GM21529 (cell line): ENCODE results near the gene ABR.
"Not testable (repeated sequence)": the region's sequence is repeated elsewhere in the genome, so short reads cannot be mapped to it uniquely, and the experiment has no call there.

Source experiments
- ATAC-seq: cut with Tn5 transposase; IDR thresholded peaks from one replicate; pipeline ENCODE4 v1.9.1; 2021; ENCODE audit not compliant: unreplicated experiment

Gene ABR

DNA sequence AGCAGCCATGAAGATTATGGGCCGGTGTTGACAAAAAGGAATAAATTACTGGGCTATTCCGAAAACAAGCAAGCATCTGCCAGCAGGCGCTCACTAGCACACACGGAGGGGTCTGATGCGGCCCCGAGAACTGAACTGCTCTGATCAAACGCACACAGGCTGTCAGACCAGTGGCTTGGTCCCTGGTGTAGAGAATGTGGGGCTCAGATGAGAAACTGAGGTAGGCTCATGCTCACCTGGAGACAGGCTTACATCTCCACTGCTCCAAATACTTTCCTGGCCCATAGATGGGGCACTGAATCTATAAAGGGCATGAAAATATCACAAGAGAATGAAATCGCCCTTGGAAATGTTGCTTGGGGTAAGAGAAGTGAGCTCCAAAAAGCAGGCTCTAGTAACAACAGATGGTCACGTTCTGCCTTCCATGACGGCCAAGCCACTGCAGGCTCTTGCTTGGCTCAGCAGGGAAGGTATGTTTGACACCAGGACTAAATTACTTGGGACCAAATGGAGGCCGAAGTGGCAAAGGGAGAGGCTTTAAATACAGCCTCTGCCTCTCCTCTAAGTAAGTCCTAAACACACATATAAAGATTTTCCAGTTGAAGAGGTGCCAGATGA is 5.4 kb downstream of the ABR start:
- no peak for ATAC-seq

DNA sequence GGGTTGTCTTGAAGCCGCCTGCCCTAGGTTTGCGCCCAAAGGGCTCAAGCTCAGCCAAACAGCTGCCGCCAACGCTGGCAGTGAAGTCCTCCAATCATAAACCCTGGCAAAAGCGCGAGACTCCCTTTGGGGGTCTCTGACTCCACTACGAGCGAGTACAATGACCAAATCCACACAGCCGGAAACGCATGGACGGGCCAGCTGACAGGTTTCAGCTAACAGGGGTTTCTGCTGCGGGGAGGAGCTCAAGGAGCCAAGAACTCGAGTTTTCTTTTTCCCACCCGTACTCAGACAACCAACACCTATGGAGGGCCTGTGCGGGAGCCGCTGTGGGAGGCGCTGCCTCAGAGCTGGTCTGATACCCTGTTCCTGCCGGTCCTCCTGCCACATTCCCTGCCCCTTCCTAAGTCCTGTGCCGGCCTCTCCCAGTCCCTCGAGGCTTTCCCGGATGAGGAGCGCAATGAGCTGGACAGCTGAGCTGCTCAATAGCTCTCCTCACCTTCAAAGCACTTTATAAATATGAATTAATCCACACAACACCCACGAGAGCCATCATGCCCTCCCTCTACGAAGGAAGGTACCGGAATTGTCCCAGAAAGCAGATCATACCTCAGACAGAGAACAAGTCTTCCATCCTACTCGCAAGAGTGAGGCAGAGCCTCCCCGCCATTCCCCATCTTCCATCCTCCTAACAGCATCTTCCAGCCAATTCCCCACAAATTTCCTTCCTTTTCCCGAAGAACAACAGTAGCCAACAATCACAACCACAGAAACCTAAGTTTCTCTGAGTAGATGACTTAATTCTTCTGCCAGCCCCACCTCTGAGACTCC is 6.1 kb downstream of the ABR start:
- no peak for ATAC-seq

DNA sequence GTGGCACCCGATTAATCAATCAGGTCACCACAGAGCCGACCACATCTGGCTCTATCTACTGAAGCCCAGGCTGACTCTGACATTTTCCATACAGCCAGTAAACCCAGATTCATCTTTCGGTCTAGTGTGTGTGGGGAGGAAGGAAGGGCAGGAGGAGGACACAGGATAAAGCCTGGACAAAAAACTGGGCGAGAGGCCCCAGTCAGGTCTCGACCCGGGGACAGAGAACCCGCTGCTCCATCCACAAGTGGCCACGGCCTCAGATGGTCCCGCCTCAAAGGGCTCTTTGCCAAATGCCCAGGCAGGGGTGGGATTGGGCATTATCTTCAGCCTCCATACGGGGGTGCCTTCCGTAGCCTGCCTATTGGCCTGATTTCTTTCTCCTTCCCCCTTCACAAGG is 7.8 kb downstream of the ABR start:
- no peak for ATAC-seq

DNA sequence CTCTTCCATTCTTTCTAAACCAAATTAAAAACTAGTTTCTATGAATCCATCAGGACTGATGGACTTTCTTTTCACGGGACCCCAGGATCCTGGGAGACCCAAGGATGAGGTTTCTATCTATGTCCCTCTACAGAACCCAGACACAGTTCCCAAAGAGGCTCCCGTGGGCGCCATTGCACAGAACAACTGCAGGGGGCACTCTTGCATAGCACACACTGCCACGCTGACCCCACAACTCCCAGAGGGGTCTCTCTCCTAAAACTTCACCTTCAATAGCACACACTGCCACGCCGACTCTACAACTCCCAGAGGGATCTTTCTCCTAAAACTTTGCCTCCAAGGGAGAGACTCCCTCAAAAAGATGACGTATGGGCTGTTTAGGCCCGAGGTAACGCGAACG is 9.0 kb downstream of the ABR start:
- no peak for ATAC-seq

DNA sequence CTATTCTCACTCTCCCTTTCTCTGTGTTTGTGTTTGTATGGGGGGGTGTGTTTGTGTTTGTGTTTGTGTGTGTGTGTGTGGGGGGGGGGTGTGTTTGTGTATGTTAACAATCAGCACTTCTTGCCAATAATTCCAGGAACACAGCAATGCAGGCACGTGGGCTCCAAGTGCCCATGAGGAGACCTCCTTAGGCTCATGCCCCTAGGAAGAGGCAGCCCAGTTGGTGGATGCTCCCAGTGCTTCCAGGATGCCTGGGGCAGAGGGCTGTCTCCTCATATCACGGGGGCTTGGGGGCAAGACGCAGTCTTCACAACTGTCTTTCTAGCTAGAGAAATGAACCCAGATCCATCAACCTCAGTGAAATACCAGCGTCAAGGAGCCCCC is 9.9 kb downstream of the ABR start:
- no peak for ATAC-seq

DNA sequence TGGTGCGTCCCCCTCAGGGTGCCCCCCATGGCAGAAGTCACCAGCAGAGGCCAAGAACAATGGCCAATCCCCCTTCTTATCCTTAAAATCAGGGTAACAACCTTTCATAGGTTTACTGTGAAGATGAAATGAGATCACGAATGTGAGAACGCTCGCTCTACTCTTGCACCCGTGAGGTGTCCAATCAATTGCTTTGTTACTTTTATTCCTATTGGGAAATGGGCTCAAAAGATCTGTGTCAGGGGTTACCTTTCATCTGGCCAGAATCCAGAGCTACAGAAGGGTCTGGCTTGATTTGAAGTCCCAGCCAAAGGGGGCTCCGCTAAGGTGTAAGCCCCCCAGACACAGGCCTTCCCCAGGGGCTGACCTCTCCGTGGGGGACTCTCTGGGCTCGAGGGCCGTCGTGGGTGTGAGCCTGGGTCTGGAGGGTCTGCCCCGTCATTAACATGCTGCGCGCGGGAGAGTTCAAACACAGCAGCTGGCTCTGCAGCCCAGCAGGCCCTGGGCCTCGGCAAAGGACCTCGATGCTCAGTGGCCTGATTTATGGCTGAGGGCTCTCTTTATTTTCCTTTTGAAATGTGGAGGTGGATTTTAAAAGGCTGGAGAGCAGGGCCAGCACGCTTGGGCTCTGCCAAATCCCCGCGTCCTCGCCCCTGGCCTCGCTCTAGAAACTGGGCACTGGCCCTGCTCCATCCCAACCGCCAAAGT is 10.4 kb downstream of the ABR start:
- no peak for ATAC-seq

DNA sequence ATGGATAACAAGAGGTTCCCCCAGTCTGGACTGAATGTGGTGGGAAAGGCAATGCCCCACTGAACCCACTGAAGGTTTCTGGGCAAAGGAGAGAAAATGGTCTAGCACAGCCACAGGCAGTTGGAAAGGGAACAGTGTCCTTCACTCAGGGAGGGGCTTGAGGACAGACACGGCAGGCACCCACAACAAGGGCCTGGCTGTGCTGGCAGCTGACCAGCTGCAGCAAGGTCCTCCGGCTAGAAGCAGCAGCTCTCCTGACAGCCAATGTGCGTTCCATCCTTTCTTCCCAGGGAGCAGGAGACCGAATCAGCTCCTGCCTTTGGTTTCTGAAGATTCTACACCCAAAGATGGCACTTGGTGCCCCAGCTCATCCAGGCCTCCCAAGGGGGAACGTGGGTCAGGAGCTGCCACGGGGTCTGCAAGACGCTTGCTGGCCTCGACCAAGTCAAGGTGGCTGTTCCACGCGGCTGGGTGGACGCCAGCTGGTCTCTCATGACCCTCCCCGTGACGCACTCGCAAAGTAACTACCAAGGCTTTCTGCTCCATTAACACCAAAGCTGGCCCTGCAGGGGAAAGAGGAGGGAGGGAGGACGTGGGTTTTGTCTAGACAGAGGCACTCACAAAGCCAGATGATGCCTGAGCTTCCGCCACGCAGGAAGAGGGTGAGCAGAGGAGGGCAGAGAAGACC is 11.1 kb downstream of the ABR start:
- no peak for ATAC-seq

DNA sequence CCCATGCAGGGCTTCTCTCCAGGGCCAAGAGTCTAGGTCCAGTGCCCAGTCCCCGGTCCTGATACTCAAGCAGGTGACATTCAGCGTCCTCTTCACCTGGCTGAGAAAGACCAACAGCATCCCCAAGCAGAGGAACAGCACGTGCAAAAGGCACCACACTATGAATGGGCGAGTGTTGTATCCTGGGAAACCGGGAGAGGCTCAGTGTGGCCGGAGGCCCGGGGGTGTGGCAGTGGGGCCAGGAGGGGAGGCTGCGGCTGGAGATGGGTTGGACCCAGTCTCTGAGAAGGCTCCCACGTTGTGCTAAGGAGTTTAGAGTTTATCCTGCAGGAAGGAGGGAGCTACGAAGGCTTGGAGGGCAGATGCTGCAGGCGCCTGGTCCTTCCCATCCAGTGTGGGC is 13.5 kb downstream of the ABR start:
- ATAC-seq = no peak

DNA sequence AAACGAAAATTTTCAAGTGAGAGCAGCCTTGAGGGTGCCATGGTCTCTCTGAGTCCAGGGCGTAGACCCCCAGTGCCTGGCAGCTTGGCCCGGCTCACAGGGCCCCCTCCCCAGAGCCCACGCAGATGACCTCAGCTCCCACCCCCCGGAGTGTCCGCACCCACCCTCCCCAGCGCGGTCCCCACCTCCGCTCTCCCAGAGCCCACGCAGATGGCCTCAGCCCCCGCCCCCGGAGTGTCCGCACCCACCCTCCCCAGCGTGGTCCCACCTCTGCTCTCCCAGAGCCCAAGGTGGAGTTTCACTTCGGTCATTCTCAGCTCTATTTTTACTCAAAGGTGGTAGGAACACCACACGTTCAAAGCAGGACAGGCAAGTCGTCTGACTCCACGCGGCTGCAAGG is 13.9 kb downstream of the ABR start:
- ATAC-seq = no peak

DNA sequence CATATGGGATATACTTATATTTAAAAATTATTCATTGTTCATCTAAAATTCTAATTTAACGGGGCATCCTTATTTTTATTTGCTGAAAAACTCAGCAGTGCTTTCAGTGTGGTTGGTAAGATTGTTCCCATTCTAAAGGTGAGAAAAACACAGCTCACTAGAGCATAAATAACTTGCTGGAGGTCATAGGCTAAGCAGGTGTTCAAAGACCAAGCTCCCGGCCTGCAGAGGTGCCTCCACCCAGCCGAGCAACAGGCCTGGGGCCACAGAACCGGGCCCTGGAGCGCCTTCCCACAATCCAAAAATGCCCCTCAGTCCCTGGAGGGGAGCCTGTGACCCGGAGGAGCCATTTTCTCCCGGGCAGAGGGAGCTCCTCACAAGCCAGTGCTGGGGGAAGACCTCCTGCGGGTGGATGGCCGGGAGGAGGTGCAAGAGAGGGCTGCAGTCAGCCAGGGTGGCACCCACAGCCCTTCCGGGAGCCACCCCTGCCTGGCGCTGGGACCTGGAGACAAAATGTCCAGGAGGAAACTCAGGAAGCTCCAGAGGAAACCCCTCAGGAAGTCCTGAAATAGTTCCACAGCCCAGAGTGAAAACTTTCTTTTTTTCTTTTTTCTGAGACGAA is 14.7 kb downstream of the ABR start:
- no peak for ATAC-seq

DNA sequence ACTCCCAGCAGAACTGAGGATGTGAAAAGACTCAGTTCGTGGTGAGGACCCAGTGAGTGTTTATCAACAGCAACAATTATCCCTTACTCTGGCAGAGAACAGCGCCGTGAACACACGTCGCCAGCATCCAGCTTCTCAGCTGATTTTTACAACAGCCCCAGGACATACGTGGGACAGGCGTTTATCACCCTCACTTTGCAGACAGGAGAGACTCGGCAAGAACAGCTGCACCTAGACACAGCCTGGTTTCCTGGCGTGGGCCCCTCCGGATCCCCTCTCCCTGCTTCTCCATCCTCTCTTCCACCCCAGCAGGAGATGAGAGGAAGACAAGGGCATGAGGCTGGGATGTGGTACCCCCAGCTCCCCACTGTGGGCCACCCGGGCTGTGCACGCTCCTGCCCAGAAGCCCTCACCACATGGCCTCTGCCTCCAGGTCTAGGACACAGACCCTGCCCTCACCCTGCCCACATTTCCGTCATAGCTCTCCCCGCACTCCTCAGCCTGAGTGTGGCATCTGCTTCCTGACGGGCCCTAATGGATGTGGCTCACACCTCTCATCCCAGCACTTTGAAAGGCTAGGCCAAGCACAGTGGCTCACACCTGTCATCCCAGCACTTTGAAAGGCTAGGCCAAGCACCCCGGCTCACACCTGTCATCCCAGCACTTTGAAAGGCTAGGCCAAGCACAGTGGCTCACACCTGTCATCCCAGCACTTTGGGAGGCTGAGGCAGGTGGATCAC is 17.5 kb downstream of the ABR start:
- no peak for ATAC-seq

DNA sequence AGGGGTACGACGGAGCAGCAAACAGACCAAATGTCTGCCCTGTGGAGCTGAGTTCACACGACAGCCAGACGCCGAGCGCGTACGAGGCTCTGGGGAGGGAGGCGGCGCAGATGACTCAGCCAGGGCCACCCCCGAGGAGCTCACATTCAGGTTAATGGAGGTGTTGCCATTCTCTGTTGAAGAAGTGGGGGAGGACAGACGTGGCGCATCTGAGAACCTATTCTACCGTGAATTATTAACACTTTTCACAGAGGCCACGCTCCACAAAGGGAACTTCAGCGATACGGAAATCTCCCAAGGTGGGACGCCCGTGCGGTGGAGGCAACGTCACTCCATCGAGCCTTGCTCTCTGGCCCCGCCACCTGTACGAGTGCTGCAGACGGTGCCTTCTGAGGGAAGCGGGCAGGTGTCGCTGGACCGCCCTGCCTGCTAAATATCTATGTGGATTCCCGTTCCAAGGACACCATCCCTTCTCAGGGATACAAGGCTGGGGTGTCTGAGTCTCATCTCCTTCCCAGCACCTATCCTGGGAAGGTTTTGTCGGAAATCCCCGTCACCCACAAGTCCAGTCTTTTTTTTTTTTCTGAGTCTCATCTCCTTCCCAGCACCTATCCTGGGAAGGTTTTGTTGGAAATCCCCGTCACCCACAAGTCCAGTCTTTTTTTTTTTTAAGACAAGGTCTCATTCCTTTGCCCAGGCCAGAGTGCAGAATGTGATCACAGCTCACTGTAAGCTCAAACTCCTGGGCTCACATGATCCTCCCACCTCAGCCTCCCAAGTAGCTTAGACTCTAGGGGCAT is 19.0 kb downstream of the ABR start:
- no peak for ATAC-seq

DNA sequence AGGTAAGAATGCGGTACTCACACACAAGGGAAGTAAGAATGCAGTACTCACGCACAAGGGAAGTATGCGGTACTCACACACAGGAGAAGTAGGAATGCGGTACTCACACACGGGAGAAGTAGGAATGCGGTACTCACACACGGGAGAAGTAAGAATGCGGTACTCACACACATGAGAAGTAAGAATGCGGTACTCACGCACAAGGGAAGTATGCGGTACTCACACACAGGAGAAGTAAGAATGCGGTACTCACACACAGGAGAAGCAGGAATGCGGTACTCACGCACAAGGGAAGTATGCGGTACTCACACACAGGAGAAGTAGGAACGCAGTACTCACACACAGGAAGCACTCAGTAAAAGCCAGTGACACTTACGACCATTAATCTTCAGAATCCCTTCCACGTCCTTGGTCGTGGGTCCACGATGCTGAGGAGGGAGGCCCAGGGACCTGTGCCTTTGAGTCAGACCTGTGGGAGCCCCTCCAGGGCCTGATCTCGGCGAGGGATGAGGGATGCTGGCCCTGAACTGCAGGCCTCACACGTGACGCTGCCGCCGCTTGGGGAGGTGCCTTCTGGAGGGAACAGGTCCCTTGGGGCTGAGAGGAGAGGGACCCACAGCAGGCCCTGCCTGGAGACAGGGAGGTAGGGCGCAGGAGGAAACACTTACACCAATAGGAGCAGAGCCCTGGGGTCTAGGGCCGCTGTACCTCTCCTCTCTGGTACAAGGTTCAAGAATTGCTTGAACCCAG is 20.2 kb downstream of the ABR start:
- ATAC-seq = no peak

DNA sequence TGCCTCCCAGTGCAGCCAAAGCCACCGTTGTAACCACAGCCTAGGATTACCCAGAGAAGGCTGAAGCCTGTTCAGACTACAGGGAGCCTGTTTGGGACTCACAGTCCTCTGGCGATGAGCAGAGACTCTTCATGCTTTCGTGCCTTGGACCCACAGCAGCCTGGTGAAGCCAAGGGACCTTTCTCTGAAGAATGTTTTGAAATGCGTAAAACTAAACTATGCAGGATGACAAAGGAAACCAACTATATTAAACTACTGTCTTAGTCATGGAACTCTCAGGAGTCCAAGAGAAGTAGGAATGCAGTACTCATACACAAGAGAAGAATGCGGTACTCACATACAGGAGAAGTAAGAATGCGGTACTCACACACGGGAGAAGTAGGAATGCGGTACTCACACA is 20.9 kb downstream of the ABR start:
- ATAC-seq = no peak

DNA sequence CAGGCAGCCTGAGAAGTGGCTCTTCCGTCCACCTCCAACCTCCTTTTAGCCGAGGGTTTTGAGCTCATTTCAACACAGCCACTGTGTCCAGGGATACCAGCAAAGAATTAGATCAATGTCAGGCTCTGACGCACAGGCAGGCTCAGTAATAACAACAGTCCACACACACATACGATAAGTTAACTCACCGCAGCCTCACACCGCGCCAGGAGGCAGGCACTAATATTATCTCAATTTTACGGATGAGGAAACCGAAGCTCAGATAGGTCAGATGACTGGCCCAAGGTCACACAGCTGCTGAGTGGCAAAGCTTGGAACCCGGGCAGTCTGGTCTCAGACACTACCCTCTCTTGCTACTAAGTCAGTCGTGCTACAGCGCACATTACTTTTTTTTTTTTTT is 22.9 kb downstream of the ABR start:
- no peak for ATAC-seq

DNA sequence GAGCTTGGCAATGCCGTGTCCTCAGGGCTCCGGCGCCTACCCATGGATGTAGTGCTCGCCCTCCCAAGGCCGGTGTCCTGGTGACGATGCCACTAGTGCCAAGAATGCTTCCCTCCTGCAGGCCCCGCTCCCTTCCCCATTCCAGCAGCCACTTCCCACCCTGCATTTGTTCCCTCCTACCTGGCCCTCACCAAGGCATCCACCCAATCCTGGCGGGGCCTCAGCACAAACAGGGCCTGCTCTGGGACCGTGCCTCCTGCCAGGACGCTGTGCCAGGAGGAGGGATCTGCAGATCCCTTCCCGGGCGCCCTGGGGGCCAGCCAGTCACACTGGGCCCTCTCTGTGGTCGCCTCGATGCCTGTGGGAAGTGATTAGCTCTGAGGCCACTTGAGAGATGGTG is 25.1 kb downstream of the ABR start:
- no peak for ATAC-seq

DNA sequence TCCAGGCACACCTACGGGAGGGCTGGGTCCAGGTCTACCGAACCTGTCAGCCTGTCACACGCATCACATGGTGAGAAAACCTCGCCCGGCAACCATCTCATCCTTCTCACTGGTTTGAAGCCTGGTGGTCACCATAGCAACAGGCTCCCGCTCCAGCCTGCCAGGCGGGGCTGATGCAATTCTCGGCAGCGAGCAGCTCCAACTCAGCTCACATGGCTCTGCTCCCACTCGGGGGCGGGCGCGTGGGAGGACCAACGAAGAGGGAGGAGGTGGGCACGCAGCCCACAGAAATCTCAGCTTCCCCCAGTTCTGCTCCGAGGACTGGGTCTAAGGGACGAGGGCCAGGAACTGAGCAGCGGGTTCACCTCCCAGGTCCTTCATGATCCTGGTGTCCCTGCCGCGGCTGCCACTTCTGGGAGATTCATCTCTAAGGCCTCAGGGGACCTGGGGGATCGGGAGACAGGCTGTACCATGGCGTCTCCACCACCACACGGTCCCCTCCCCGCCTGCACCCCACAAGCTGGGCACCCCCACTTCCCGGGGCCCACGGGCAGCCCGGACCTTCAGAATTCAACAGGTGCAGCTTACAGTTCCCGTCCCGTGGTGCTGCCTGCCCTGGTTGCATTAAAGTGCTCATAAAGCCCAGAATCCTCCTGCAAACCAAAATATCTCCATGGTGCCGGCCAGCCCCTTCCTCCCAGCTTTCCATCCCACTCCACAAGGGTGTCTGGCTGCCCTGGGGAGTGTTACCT is 25.8 kb downstream of the ABR start:
- ATAC-seq = no peak

DNA sequence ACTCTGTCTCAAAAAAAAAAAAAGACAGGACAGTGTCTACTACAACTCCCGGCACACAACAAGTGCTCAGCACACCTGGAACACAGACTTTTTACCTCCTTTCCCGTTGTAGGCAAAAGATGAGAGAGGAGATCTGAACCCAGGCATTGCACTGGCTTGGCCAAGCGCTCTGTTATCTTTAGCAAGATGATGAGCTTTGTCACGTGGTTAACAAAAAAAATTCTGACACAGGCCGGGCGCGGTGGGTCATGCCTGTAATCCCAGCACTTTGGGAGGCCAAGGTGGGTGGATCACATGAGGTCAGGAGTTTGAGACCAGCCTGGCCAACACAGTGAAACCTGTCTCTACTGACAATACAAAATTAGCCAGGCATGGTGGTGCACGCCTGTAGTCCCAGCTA is 27.2 kb downstream of the ABR start:
- not testable (repeated sequence) for ATAC-seq
